ENCODE measurements around the gene PGAP3.

DNA sequence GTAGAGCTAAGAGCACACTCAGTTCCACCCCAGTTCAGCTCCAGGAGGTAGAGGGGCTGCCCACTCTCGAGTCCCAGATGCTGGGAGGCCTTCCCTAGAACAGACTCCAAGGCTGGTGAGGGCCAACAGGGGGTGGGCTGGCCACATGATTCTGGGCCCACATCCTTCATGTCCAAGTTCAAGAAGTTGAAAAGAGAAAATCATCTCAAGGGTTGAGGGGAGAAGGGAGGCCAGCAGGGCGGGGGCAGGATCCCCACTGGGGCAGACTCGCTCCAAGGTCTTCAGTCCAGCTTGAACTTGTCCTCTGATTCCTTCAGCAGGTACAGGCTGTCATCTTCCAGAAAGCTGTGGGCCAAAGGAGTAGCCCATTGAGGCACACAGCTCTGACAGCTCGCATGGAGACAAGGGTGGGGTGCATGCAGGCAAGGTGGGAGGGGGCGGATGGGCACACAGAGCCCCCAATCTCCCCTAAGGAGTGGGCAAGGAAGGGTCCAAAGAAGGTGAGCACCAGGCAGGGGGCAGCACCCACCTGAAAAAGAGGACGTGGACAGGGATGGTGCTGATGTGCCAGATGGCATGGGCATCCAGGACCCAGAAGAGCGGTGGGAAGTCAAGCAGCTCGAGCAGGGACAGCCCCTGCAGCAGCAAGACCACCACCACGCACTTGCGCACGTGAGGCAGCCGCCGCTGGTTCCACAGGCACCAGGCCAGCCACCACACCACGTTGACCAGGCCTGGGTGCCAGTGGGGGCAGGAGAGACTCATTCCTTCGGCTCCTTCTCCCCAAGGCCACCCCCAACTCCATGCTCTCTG lies 15.1 kb downstream of the PGAP3 start:
- TF ChIP-seq, protein P1, sequence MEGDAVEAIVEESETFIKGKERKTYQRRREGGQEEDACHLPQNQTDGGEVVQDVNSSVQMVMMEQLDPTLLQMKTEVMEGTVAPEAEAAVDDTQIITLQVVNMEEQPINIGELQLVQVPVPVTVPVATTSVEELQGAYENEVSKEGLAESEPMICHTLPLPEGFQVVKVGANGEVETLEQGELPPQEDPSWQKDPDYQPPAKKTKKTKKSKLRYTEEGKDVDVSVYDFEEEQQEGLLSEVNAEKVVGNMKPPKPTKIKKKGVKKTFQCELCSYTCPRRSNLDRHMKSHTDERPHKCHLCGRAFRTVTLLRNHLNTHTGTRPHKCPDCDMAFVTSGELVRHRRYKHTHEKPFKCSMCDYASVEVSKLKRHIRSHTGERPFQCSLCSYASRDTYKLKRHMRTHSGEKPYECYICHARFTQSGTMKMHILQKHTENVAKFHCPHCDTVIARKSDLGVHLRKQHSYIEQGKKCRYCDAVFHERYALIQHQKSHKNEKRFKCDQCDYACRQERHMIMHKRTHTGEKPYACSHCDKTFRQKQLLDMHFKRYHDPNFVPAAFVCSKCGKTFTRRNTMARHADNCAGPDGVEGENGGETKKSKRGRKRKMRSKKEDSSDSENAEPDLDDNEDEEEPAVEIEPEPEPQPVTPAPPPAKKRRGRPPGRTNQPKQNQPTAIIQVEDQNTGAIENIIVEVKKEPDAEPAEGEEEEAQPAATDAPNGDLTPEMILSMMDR (IDR thresholded peaks at IDR 0.05), result no peak
- TF ChIP-seq POLR2A (IDR thresholded peaks at IDR 0.05), result no peak
- no peak for TF ChIP-seq POLR2AphosphoS5 (IDR thresholded peaks at IDR 0.05)
